CD4-positive, alpha-beta T cell treated with Interleukin-21 for 1 hour (primary cell): ENCODE results near the gene WDR5.

Experiments used
- DNase-seq: peaks from one replicate; pipeline ENCODE4 v3.0.0-alpha.2; 2020

Gene WDR5

DNA sequence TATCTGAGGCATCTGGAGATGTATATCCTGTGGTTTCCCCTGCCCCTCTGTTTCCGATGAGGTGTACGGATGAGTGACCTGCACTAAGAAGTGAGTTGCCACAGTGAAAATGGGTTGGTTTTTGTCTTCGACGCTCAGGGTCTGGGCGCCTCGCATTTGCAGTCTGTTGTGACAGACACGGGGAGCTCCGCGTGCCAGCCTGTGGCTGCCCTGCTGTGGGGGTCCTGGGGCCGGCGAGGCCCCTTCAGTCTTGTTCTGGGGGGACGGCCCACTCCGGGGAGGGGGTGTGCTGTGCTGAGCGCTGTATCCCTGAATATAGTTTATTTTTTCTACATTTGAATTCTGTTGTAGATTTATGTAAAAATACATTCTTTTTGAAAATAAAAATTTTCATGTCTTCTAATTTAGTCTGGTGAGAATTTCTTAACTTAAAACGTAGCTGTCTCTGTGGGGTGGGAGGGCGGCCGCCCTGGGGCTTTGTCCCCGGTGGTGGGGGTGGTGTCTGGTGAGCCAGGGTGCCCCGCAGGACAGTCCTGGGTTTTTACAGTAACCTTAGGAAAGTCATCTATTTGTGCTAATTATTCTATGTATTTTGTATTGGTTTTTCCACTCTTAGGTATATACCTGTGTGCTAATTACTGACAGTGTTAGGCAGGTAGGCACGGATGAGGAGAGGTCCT lies 23.8 kb downstream of the WDR5 start:
- DNase-seq = no peak

DNA sequence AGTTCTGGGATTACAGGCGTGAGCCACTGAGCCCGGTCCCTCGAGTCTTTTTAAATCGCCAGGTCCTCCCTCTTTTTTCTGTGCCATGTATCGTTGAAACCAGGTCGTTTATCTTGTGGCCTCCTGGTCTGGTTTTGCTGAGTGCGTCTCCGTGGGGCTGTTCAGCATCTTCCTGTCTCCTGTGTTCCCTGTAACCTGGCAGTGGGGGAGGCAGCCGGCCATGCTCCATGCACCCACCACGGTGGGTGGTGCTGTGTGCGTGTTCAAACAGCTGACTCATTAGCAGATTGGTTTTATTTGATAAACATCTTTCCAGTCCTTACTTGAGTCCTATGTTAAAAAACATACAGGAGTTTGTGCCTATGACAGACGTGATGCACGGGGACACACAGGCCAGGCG lies 25.8 kb downstream of the WDR5 start:
- no peak for DNase-seq

DNA sequence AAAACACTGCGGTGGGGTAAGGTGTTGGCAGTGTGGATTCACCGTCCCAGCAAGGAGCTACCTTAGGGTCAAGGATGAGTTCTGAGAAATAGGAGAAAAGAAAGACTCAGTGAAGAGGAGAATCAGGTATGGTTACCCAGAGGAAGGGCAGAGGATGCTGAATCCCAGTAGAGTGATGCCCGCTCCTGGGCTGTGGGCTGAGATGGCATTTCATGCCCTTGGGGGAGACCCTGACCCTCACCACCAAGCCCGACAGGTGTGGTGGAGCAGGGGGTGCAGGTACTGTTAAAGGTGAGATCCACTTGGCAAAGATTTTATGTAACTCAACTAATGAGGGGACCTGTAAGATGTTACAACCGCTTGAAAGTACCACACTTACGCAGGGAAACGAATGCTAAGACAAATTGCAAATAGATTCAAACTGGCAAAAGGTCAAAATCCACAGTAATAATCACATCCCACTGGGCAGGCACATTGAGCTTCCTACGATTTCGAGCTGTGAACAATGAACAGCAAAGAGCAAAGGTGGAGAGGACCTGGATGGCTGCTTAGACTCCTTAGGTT lies 26.4 kb downstream of the WDR5 start:
- DNase-seq = no peak

DNA sequence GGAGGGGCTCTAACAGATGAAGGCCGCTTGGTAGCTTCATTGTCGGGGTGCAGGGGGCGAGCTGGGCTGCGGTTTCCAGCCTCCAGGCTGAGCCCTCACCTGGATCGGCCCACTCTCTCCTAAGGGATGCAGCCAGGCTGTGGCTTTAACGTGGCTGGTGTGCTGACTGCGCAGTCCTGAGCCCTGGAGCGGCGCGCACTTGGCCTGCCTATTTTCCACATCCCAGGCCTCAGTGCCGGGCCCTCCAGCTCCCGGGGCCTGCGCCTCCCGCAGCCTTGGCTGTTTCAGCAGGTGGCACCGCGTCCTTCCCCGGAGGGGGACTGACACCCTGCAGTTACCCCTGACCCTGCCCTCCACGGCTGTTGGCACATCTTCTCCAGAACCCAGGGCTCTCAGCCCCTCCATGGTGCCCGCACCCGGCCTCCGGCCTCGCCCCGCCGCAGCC lies 27.1 kb downstream of the WDR5 start:
- DNase-seq = no peak

DNA sequence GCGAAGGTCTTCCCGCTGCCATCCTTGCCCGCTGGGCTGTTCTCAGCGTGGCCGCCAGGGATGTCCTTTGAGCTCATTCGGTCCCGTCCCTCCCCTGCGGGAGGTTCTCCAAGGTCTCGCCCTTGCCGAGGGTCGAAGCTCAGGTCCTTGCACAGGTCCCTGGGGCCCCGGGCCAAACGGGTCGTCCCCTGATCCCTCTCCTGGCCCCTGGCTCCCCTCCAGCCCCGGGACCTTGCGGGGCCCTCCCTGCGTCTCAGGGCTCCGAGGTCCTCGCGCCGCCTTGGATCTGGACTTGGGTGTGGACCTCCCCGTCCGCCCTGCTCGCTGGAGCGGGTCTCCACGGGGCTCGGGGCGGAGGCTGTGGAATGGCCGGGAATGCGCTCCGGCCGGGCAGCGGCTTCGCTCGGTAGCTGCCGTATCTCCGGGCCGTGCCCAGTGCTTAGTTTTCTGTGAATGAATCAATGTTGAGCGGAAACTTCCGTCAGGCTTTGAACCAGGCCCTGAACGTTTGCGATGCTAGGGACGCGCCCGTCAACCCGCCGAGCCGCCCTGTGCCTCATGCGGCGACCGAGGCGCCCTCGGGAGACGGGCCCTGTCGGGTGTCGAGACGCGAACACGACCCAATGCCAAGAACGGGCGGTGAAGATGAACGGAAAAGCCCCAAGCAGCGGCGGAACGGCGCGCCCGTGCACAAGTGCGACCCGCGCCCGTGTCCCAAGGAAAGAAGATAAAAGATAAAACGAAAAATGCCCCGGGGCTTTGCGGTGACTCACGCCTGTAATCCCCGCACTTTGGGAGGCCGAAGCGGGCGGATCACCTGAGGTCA lies 27.7 kb downstream of the WDR5 start:
- DNase-seq = peak; percentile 75

DNA sequence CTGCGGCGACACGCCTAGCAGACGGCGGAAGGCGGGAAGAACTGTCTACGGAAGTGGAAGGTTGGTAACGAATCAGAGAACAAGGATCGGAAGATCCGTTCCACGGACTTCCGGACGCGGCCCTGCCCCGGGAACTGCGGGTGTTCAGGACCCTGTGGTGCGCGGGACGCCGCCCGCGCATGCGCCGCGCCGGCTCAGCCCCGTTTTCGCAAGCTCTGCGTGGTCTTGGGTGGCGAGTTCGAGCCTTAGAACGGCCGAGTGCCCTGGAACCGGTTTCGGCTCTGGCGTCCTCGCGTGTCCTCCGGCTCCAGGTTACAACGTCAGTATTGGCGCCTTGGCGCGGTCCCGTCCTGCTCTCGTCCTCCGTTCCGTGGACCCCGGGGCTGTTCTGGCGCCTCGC lies 29.0 kb downstream of the WDR5 start:
- no peak for DNase-seq

DNA sequence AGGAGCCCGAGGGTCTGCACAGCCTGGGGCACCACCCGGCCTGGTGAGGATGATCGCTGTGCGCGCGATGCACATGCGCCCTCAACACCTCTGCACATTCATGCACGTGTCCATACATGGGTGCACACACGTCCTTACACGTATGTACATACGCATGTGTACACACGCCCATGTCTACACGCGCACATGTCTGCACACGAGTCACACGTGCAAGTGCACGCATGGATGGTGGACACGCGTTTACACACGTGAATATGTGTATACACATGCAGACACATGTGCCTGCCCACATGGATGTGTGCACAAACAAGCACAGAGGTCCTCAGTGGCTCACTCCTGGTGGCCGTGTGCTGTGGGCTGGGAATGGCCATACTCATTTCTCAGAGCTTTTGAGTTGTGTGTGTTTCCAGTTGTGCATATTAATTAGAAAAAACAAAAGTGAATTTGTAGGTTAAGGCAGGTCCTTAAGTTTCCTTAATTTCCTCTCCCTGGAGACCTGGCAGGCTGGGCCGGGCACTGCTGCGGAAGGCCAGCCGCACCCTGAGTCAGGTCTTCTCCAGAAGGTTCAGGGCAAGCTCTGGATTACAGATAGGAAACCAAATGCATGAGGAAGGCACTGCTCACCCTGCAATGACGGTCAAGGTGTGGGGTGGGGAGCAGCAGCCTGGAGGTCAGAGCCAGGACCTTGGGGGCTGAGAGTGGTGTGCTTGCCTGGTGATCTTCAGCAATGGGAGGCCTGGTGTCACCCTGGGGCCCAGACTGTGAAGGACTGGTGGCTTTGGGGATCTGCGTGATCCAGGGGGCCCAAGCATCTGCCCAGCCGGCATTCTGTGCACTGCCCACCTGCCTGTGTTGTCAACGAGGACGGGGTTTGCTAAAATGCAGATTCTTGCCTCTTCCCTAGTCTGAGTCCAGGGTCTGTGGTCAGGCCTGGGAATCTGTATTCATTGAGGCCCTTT lies 29.8 kb downstream of the WDR5 start:
- DNase-seq = peak; percentile 34

DNA sequence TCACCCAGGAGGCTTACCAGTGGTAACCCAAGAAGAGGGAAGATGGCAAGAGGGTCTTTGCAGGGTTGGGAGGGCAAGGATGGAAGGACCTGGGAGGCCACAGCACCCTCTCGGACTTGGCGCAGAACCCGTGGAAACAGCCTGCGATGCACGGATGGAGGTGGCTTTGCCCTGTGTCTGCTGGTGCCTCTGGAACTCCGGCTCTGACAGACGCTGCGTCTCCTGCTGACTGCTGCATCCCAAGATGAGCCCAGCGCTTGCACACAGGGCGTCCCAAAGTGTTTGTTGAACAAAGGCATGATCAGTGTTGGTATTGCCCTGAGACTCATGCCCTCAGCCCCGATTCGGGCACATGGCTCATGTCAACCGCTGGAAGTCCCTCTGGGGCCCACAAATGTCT lies 30.5 kb downstream of the WDR5 start:
- no peak for DNase-seq

DNA sequence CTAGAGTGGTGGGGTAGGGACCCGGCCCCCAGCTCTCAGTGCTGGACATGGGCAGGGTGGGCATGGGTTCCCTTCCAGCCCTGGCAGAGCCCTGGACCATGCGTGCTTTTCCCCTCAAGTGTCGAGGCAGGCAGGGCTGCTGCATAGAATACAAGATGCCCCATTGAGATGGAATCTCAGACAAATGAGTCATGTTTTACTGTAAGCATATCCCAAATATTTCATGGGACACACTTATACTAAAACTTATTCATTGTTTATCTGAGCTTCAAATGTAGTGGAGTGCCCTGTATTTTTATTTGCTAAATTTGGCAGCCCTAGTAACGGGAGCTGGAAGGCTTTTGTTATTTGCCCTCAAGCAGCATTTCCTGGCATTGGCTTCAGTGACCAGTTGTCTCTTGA lies 31.6 kb downstream of the WDR5 start:
- DNase-seq = no peak

DNA sequence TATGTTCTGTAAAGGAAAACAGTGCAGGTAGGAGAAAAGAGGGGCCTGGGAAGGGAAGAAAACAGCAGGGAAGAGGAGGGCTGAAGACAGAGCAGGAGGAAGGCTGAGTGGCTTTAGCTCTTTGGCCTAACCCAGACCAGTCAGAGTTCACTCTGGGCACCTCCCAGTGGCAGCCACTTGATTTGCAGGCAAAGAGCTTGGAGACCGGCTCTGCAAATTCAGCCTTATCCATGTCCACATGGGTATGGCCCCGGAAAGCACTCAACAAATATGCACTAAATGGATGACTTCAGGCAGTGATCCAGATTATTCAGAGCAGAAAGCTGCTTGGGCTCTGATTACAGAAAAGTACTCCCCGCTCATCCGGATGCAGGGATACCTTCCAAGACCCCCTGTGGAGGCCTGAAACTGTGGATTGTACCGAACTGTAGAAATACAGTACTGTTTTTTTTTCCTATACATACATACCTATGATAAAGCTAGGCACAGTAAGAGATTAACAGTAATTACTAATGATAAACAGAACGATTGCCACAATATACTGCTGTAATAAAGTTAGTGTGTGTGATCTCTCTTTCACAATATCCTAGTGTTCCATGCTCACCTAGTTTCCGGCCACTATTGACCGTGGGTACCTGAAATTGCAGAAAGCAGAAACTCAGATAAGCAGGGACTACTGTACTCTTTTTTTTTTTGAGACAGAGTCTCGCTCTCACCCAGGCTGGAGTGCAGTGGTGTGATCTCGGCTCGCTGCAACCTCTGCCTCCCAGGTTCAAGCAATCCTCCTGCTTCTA lies 33.1 kb downstream of the WDR5 start:
- DNase-seq = no peak

DNA sequence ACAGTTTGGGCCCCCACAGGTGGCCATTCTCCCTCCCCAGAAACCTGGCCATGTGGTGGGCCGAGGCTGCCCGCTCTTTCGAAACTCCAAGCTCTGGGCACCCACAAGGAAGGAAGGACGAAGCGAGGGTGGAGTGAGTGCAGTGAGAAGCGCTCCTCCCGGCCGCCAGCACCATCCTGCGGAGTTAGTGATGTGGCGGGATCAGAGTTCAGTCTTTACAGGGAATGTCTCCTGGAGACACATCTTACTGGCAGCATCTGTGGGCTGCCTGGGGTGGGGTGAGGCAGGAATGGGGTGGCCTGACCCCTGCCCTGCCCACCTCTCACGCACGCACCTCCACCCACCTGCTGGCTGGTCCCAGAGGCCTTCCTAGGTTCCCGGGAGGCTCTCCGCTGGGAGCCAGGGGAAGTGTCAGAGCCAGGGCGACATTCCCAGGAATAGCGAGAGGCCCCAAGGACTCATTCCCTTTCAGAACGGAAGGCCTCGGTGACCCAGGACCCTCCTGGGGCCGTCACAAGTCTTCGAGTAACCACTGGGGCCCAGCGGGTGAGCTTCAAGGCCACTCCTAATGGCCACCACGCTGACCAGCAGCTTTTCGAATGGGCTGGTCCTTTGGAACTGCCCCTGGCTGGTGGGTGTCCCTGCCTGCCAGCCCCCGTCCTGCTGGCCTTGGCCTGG lies 34.0 kb downstream of the WDR5 start:
- no peak for DNase-seq

DNA sequence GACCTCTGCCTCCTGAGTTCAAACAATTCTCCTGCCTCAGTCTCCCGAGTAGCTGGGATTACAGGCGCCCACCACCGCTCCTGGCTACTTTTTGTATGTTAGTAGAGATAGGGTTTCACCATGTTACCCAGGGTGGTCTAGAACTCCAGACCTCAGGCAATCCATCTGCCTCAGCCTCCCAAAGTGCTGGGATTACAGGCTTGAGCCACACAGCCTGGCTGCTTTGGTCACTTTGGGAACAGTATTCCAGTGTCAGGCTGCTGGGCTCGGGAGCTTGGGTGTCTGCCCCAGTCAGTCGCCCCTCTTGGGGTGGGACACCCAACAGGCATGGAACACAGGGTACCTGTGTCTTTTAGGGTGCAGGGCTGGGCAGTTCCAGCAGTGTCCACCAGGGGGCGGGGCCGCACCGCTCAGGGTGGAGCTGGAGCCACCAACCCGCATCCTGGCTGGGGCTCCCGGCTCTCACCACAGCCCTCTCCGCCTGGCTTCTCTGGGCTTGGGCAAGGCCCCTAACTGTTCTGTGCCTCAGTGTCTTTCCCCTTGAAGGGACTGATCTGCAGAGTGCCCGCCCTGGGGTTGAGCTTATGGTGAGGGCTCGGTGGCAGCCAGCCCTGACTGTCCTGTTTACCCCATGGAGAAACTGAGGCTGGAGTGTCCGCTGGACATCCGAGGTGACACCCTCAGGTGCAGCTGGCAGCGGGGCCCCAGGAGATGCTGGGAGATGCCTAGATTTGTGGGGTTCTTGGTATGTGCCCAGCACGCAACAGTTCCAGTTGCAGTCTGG lies 34.8 kb downstream of the WDR5 start:
- DNase-seq = no peak

DNA sequence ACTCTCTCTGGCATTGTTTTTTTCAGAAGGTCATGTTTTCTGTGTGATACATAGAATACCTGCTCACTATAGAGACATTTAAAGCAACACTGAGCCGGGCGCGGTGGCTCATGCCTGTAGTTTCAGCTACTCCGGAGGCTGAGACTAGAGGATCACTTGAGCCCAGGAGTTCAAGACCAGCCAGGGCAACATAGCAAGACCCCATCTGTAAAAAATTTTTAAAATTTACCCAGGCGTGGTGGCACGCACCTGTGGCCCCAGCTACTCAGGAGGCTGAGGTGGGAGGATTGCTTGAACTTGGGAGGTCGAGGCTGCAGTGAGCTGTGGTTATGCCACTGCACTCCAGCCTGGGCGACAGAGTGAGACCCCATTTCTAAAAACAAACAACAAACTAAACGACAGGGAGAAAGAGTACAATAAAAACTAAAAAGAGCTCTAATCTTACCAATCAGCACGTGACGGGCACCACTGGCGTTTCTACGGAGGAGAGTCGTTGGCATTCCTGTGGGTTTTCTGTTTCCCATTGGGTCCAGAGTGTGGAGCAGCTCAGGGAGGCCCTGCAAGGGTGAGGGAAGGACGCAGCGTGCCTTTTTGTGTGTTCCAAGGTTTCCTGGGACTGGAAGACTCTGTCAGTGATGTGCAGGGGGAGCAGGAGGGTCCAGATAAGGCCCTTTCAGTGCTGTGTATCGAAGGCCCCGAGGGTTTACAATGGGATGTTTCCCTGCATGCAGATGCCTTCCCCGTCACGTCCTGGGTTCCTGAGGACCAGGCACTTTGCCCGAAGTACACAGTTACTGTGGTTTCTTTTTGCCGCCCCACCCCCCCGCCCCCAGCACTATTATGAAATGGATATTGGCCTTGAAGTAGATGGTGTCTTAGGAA lies 35.7 kb downstream of the WDR5 start:
- DNase-seq = no peak

DNA sequence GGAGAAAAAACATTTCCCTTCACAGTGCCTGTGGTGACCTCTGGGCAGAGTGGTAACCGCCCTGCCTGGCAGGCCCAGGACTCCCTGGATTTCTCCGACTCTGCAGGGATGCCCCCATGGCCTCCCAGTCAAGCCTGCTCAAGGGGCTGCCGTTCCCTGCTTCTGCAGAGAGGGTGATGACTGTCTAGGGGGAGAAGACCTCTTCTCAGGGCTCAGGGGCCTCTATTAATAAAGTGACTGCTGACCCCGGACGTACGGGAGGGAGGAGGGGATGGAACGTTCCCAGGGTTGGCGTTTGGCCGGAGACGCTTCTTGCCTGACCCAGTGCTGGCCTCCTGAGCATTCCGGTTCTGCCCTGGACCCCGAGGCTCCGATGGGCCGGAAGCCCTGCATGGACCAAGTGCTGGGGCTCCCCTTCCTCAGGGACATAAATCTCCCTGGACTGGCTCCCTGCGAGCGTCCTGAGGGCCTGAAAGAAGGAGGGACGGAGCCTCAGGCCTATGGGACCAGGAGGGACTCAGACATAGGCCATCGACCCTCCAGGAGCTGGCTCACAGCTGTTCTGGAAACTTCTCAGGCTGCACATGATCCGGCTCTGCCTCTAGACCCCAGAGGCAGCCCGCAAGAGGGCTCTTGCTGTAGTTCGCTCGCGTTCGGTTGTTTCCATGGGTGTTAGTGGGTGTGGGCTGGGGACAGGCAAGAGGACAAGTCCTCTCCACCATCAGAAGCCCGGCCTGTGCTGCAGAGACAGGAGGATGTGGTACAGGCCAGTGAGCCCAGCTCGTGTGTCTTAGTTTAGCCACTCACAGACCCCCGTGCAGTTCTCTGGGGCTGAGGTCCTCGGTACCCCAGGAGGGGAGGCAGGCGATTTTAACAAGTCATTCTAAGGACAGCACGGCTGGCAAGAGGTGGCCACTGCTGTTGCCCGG lies 36.6 kb downstream of the WDR5 start:
- no peak for DNase-seq

DNA sequence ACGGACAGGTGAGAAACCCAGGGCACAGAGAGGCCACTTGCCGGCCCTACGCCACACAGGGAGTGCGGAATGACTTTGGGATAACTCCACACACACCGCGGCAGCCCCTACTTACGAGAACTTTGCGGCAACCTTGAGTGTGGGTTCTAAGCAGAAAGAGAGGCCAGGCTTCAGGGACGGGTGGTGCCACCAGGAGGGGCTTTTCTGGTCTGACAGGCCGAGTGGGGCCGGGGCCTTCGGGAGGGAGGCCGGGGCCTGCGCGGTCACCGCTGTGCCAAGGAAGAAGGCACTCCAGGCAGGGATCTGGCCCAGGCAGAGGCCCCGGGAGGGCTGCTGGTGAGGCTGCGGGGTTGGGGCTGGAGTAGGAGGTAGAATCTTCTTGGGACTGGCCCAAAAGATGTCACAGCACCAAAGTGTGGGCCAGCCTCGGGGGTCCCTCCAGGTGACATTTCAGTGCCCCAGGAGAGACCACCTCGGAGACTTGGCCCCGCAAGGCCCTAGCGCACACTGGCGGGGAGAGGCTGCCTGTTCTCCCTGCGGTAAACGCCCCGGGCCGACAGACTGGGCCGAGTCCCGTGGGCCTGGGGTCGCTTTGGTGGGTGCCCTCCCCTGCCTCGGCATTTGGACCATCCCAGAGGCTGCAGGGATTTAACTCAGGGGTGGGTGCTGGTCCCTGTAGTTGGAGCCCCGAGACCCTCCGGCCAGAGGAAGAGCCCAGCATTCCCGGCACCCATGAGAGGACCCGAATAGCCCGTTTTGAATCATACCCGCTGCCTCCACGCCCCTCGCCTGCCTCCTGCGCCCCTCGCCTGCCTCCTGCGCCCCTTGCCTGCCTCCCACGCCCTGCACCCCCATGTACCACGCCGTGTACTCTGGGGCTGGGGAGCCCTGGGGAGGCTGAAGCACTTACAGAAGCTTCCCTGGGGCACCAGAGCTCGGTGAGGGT lies 37.5 kb downstream of the WDR5 start:
- DNase-seq = no peak

DNA sequence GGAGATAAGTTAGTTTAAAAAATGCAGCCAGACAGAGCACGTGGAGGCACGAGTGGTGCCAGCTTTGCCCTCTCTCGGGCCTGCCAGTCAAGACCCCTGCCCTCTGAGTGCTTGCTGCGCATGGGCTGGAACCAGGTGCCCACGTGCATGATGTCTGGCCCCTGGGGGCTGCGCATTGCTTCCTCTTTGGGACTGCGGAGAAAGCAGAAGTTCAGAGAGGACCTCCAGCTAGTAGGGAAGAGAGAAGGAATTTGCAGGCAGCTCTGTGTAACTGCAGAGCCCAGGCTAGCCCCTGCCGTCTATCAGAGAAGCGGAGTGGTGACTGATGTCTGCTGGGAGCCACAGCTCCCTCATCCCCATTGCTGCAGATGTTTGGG lies 38.2 kb downstream of the WDR5 start:
- DNase-seq = peak; percentile 4
